ENCODE measurements around the gene AREL1.

DNA sequence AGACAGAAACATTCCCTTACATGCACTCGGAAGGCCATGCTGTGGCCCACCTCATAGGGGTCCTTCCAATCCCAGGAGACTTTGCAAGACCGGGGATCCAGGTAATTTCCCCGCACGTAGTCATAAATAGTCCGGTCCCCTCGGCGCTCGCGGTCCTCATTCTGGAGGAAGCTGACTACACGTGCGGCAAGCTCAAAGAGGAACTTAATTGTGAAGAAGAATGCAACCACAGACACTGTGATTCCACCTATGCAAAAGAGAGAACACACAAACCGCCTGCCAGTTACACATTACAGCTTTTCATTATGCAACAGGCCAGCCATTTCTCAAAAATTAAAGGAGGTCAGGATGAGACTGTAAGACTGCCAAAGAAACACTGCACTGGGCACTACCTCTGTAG is 28.4 kb downstream of the AREL1 start:
- TF ChIP-seq, protein P1, sequence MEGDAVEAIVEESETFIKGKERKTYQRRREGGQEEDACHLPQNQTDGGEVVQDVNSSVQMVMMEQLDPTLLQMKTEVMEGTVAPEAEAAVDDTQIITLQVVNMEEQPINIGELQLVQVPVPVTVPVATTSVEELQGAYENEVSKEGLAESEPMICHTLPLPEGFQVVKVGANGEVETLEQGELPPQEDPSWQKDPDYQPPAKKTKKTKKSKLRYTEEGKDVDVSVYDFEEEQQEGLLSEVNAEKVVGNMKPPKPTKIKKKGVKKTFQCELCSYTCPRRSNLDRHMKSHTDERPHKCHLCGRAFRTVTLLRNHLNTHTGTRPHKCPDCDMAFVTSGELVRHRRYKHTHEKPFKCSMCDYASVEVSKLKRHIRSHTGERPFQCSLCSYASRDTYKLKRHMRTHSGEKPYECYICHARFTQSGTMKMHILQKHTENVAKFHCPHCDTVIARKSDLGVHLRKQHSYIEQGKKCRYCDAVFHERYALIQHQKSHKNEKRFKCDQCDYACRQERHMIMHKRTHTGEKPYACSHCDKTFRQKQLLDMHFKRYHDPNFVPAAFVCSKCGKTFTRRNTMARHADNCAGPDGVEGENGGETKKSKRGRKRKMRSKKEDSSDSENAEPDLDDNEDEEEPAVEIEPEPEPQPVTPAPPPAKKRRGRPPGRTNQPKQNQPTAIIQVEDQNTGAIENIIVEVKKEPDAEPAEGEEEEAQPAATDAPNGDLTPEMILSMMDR (IDR thresholded peaks at IDR 0.05; ENCODE audit: poor library complexity, severe bottlenecking): no peak
- TF ChIP-seq EP300 (conservative IDR thresholded peaks at IDR 0.05; ENCODE audit: poor library complexity, severe bottlenecking) (no peak), POLR2AphosphoS5 (IDR thresholded peaks at IDR 0.05) (no peak), EZH2 (IDR thresholded peaks at IDR 0.05; ENCODE audit: borderline replicate concordance, insufficient read depth, low read length, poor library complexity, severe bottlenecking) (no peak), RAD21 (conservative IDR thresholded peaks at IDR 0.05) (no peak)
- TF ChIP-seq, protein P2, sequence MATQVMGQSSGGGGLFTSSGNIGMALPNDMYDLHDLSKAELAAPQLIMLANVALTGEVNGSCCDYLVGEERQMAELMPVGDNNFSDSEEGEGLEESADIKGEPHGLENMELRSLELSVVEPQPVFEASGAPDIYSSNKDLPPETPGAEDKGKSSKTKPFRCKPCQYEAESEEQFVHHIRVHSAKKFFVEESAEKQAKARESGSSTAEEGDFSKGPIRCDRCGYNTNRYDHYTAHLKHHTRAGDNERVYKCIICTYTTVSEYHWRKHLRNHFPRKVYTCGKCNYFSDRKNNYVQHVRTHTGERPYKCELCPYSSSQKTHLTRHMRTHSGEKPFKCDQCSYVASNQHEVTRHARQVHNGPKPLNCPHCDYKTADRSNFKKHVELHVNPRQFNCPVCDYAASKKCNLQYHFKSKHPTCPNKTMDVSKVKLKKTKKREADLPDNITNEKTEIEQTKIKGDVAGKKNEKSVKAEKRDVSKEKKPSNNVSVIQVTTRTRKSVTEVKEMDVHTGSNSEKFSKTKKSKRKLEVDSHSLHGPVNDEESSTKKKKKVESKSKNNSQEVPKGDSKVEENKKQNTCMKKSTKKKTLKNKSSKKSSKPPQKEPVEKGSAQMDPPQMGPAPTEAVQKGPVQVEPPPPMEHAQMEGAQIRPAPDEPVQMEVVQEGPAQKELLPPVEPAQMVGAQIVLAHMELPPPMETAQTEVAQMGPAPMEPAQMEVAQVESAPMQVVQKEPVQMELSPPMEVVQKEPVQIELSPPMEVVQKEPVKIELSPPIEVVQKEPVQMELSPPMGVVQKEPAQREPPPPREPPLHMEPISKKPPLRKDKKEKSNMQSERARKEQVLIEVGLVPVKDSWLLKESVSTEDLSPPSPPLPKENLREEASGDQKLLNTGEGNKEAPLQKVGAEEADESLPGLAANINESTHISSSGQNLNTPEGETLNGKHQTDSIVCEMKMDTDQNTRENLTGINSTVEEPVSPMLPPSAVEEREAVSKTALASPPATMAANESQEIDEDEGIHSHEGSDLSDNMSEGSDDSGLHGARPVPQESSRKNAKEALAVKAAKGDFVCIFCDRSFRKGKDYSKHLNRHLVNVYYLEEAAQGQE (IDR thresholded peaks at IDR 0.05; ENCODE audit: borderline replicate concordance): no peak

Measured in neural cell (in vitro differentiated cells).